HG03196 (cell line): ENCODE measurements around the gene PALLD.
"Not testable (repeated sequence)": the region's sequence is repeated elsewhere in the genome, so short reads cannot be mapped to it uniquely, and the experiment has no call there.

Experiments used
- ATAC-seq: cut with Tn5 transposase; IDR thresholded peaks from one replicate; pipeline ENCODE4 v1.9.1; 2021; ENCODE audit not compliant: unreplicated experiment

The PALLD gene

GRCh38 chr4:168496834-168497233, at the start of gene PALLD:
Gene PALLD, plus strand, starts transcription at chr4:168497052.
- ATAC-seq, result no peak

DNA sequence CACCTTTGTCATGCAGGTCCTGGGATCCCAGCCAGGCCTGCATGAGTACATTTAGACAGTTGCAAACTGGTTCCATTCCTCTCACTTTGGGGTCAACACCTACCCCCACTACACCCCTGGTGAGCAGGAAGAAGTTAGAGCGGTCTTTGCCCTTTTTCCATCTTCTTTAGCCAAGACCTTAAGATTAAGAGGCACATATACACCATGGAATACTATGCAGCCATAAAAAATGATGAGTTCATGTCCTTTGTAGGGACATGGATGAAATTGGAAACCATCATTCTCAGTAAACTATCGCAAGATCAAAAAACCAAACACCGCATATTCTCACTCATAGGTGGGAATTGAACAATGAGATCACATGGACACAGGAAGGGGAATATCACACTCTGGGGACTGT, 47.8 kb upstream of the PALLD start:
- not testable (repeated sequence) for ATAC-seq

GRCh38 chr4:168449719-168450452, 47.0 kb upstream of the PALLD start:
- no peak for ATAC-seq

- peak; percentile 36 for ATAC-seq
Measured at GRCh38 chr4:168451331-168451730, 45.5 kb upstream of the PALLD start.

DNA sequence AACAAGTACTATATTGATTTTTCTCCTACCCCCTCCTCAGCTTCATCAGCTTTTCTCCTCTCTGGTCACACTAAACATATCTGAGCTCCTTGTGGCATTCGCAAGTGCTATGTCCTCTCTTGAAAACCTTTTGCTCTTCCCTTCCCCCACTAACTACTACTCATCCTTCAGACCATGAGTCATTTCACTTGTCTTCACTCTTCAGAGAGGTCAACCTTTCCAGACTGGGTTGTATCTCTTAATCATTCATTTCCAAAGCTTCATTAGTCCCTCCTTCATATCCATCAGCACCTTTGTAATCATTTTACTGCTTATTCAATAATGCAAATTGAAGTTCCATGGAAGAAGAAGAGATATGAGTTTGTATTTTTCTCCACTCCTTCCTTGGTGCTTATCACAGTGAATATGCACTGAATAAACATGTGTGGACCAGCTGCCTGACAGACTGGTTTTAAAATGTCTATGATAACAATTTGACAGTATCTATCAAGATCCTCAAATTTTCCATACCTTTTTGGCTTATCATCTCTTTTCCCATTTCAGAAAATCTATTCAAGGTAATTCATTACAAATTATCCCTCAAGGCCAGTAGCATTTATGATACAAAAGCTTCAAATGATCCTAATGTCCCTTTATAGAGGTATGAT, 45.0 kb upstream of the PALLD start:
- peak; percentile 91 for ATAC-seq

- ATAC-seq, result no peak
Measured at GRCh38 chr4:168453146-168453545, 43.7 kb upstream of the PALLD start.

DNA sequence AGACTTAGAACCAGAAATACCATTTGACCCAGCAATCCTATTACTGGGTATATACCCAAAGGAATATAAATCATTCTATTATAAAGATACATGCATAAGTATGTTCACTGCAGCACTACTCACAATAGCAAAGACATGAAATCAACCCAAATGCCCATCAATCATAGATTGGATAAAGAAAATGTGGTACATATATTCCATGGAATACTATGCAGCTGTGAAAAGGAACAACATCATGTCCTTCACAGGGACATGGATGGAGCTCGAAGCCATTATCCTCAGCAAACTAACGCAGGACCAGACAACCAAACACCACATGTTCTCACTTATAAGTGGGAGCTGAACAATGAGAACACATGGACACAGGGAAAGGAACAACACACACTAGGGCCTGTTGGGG, 38.6 kb upstream of the PALLD start:
- not testable (repeated sequence) for ATAC-seq

DNA sequence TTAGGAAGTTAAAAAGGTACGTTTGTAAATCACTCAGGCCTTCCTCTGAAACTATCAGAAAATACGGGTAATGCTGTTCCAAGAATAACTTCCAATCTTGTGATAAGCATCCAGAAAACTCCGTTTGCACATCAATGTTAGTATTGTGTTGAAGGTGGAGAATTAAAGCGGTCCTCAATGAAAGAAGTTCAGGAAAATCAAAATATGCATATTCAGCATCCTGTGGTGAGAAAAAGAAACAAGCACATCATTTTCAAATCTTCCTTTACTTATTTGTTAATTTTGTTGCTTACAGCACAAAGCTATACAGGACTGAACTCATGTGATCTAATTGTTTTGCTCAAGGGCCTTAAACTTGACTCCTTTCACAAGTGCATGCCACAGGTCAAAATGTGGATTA, 35.0 kb upstream of the PALLD start:
- ATAC-seq, result no peak

DNA sequence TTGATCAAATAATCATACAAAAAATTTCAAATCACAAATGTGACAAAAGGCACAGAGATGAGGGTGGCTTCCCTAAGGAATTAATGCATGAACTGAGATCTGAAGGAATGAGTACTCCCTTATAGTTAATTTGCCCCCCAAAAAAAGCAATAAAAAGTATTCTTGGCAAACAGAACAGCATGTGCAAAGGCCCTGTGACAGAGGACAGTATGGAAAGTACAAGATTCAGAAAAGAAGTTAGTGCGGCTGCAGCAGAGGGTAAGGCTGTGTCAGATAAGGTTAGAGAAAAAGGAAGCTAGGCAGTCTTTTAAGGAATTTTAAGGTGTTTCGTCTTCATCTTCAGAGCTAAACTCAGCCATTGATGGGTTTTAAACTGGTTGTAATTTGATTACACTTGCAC, 23.9 kb upstream of the PALLD start:
- no peak for ATAC-seq

DNA sequence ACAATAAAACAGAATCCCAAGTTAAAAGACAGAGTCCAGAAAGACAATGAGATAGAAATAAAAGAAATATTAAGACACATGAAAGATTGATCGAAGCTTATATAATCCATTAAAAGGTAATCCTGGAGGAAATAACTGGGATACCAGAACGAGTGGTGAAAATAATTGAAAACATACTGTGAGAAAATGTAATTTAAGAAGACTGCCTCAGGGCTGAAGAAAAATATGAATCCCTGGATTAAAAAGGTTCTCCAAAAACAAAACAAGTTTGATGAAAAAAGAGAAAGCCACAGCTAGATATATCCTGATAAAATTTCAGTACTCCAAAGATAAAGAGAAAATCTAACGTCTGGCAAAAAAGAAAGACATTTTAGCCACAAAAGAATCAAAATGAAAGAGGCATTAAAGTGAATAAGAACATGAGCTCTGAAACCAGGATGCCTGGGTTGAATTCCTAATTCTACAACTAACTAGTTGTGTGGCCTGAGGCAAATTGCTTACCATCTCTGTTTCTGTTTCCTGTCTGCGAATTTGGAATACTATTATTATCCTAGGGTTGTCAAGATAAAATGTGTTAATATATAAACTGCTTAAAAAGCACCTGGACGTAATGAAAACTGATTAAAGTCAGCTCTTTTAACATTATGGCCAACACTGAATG, 22.1 kb upstream of the PALLD start:
- no peak for ATAC-seq

DNA sequence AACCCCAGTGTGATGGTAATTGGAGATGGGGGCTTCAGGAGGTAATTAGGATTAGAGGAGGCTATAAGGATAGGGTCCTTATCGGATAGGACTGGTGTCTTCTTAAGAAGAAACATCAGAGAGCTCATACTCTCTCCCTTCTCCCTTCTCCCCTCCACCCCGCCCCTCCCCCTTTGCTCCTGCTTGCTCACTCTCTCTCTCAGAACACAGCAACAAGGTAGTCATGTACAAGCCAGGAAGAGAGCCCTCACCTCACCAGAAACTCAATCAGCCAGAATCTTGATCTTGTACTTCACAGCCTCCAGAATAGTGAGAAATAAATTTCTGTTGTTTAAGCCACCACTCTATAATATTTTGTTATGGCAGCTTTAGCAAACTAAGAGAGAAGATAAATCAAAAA, 21.1 kb upstream of the PALLD start:
- no peak for ATAC-seq

- ATAC-seq, result no peak
Measured at GRCh38 chr4:168478868-168479267, 18.0 kb upstream of the PALLD start.

DNA sequence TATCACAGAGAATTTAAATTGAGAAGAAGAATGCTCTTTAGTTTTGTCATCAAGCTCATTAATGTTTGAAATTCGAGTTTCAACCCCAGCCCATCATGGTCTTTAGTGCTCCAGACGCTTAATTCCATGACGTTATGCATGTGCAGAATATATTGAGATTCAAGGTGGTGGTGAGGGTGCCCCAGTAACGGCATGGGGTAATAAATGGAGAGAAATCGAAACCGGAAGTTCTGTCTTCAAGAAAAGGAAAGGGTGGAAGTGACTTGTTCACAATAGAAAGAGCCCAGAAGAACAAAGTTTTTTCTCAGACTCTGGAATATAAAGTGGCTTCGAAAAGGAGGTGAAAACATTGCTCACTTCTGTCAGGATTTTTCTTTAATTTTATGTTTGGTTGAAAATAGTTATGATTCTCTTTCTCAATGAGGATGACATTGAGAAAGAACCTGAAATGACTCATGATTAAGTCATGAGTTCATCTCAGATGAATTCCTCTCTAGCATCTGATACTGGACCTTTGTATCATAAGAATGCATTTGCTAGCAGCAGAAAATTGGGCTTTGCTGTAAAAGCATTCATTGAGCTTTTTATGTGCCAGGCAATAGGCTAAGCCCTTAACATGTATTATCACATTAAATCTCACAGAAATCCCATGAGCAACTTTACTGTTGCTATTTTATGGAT, 15.8 kb upstream of the PALLD start:
- peak; percentile 45 for ATAC-seq

DNA sequence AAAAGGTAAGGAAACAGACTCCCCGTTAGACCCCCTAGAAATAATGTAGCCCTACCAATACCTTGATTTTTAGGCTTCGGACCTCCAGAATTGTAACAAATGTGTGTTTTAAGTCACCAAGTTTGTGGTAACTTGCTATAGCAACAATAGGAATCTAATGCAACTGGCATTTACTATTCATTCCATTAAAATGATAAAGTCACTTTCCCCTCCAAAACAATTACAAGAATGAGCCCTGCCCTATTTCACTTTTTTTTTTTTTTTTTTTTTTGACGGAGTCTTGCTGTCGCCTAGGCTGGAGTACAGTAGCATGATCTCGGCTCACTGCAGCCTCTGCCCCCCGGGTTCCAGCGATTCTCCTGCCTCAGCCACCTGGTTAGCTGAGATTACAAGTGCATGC, 13.0 kb upstream of the PALLD start:
- ATAC-seq, result no peak

- no peak for ATAC-seq
Measured at GRCh38 chr4:168484626-168485025, 12.2 kb upstream of the PALLD start.

GRCh38 chr4:168485156-168485910, 11.5 kb upstream of the PALLD start:
- ATAC-seq, result no peak

GRCh38 chr4:168486912-168487281, 10.0 kb upstream of the PALLD start:
- no peak for ATAC-seq

- no peak for ATAC-seq
Measured at GRCh38 chr4:168487282-168488035, 9.4 kb upstream of the PALLD start.

GRCh38 chr4:168488869-168489274, 8.0 kb upstream of the PALLD start:
- no peak for ATAC-seq

DNA sequence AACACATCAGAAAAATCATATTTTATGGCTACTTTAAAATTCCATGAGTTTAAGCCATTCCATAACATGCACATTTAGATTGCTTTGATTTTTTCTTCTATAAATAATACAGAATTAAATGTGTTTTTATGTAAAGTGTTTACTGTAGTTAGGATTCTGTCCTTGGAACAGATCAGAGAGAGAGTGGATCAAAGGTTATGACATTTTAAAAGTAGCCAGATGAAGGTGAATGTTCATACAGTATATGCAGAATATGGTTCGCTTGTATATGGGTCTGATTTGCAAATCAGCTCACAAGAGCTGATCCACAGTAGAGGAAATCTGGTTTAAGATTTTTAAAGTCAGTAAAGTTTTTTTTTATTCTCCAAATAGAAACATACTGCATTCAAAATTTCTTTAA, 7.2 kb upstream of the PALLD start:
- ATAC-seq, result no peak
